Chondrocyte (in vitro differentiated cells): ENCODE data around the gene MYLK. TPM values are rescaled to one million over a fixed set of nuclear protein-coding genes. Genes with fewer than 3 reads are reported as not detected.

Source experiments
- DNase-seq: peaks from one replicate; pipeline ENCODE4 v3.0.0; 2021; ENCODE audit warnings: mixed read lengths, low spot score
- H3K27ac Mint-ChIP-seq: one replicate; pipeline ENCODE4 v1.8.0; 2021; ENCODE audit warnings: mild to moderate bottlenecking, moderate library complexity, mixed read lengths; ENCODE audit not compliant: unreplicated experiment
- H3K27me3 Mint-ChIP-seq: 2 replicates; pipeline ENCODE4 v1.8.0; 2021; ENCODE audit warnings: low read depth, mixed read lengths
- H3K36me3 Mint-ChIP-seq: 2 replicates; pipeline ENCODE4 v1.8.0; 2021; ENCODE audit warnings: low read depth, mixed read lengths
- H3K4me1 Mint-ChIP-seq: 2 replicates; pipeline ENCODE4 v1.8.0; 2021; ENCODE audit warnings: low read depth, mild to moderate bottlenecking, mixed read lengths
- H3K4me3 Mint-ChIP-seq: one replicate; pipeline ENCODE4 v1.8.0; 2021; ENCODE audit warnings: mild to moderate bottlenecking, moderate library complexity, mixed read lengths; ENCODE audit not compliant: unreplicated experiment
- H3K9me3 Mint-ChIP-seq: 2 replicates; pipeline ENCODE4 v1.8.0; 2021; ENCODE audit warnings: low read depth, mixed read lengths
- total RNA-seq: library from RNA; stranded (reverse); gene quantifications from 3 replicates; pipeline ENCODE4 v1.2.1, GENCODE V29; 2021
- TF ChIP-seq, protein P1 (sequence below): fragments of 200-600 bp; sonication (generic); IDR thresholded peaks from 2 replicates; pipeline ENCODE4 v1.5.0; 2021; ENCODE audit warnings: antibody characterized with exemption, mild to moderate bottlenecking, moderate library complexity

MYLK gene
- total RNA-seq, 1 donor from 2014 or later: 405 TPM

GRCh38 chr3:123636431-123636841, 247.7 kb downstream of the MYLK start:
- Mint-ChIP-seq H3K4me3 (no peak overlapping the region), H3K4me1 (peaks cover 83% of the 10 kb centered on the region), H3K27me3 (no peaks in the 10 kb centered on the region), H3K27ac (peak overlapping the region; percentile 78), H3K36me3 (peaks cover 39% of the 10 kb centered on the region), H3K9me3 (no peaks in the 10 kb centered on the region)
- TF ChIP-seq, protein P1, sequence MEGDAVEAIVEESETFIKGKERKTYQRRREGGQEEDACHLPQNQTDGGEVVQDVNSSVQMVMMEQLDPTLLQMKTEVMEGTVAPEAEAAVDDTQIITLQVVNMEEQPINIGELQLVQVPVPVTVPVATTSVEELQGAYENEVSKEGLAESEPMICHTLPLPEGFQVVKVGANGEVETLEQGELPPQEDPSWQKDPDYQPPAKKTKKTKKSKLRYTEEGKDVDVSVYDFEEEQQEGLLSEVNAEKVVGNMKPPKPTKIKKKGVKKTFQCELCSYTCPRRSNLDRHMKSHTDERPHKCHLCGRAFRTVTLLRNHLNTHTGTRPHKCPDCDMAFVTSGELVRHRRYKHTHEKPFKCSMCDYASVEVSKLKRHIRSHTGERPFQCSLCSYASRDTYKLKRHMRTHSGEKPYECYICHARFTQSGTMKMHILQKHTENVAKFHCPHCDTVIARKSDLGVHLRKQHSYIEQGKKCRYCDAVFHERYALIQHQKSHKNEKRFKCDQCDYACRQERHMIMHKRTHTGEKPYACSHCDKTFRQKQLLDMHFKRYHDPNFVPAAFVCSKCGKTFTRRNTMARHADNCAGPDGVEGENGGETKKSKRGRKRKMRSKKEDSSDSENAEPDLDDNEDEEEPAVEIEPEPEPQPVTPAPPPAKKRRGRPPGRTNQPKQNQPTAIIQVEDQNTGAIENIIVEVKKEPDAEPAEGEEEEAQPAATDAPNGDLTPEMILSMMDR: no peak
- DNase-seq: no peak

DNA sequence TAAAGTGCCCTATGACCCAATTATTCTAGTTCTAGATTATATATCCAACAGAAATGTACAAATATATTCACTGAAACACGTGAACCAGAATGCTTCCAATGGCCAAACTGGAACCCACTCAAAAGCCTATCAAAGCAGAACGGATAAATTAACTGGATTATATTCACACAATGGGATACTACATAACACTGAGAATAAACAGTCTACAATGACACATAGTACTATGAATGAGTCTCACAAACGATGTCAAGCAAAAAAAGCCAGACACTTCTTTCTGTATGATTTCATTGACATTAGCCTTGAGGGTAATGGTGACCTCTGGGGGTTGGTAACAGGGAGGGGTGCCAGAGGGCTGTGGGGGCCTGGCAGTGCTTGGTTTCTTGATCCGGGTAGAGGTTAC, 248.4 kb downstream of the MYLK start:
- Mint-ChIP-seq H3K4me3 (no peak overlapping the region), H3K27ac (peak overlapping the region; percentile 78), H3K9me3 (no peaks in the 10 kb centered on the region), H3K27me3 (no peaks in the 10 kb centered on the region), H3K36me3 (peaks cover 42% of the 10 kb centered on the region), H3K4me1 (peaks cover 79% of the 10 kb centered on the region)
- TF ChIP-seq, protein P1: no peak
- no peak for DNase-seq

DNA sequence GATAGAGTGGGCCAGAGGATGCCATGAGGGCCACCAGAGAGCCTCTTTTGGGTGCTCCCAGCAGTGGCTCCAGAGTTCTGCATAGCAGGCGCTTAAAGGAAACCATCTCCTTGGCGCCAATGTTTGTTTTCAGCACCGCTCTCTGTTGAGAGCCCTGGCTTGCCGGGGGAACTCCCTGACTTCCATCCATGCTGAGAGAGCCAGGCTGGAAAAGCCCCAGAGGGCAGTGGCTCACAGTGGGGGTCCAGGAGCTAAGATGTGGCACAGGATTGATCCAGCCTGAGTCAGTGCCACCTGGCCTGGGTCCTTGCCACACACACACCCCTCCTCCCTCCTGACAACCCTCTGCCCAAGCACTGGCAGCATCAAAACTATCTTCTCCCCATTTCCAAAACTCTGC, 248.9 kb downstream of the MYLK start:
- H3K4me1 Mint-ChIP-seq: peaks cover 75% of the 10 kb centered on the region
- H3K27me3 Mint-ChIP-seq: no peaks in the 10 kb centered on the region
- peaks cover 41% of the 10 kb centered on the region for H3K36me3 Mint-ChIP-seq
- H3K27ac Mint-ChIP-seq: peak overlapping the region; percentile 78
- H3K4me3 Mint-ChIP-seq: no peak overlapping the region
- DNase-seq: no peak
- TF ChIP-seq, protein P1: no peak
- H3K9me3 Mint-ChIP-seq: no peaks in the 10 kb centered on the region

GRCh38 chr3:123634149-123635051, 249.7 kb downstream of the MYLK start:
- H3K9me3 Mint-ChIP-seq: no peaks in the 10 kb centered on the region
- DNase-seq: no peak
- H3K36me3 Mint-ChIP-seq: peaks cover 43% of the 10 kb centered on the region
- no peaks in the 10 kb centered on the region for H3K27me3 Mint-ChIP-seq
- H3K4me1 Mint-ChIP-seq: peaks cover 67% of the 10 kb centered on the region
- no peak overlapping the region for H3K4me3 Mint-ChIP-seq
- TF ChIP-seq, protein P1: no peak
- H3K27ac Mint-ChIP-seq: peak overlapping the region; percentile 78

DNA sequence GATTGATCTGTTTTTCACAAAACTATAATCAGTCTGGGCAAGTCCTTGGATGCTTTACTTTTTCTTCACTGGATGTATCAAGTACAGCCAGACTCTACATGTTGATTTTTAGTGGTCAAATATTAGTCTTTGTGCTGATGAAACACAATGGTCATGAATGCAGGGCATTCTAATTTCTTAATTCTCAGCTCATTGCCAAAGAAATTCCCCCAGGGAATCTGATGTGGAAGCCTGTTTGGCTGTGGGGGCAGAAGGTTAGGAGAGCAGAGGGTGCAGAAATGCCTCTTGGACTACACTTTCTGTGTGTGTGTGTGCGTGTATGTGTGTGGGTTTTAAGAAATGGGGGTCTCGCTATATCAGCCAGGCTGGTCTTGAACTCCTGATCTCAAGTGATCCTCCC, 250.6 kb downstream of the MYLK start:
- DNase-seq: no peak
- H3K4me3 Mint-ChIP-seq: no peak overlapping the region
- H3K27me3 Mint-ChIP-seq: no peaks in the 10 kb centered on the region
- TF ChIP-seq, protein P1: no peak
- H3K4me1 Mint-ChIP-seq: peaks cover 61% of the 10 kb centered on the region
- no peaks in the 10 kb centered on the region for H3K9me3 Mint-ChIP-seq
- H3K36me3 Mint-ChIP-seq: peaks cover 45% of the 10 kb centered on the region
- H3K27ac Mint-ChIP-seq: peak overlapping the region; percentile 78
